Activated CD8-positive, alpha-beta memory T cell treated with anti-CD3 and anti-CD28 coated beads for 4 hours (primary cell): Measurements from ENCODE around the gene ADGRF5.
"Not testable (repeated sequence)": the region's sequence is repeated elsewhere in the genome, so short reads cannot be mapped to it uniquely, and the experiment has no call there.

ENCODE experiments used
- DNase-seq, 2 donors: peaks; one replicate each; pipeline ENCODE4 v3.0.0-alpha.2; 2020; ENCODE audit warnings: low read depth in 2 of 2

ADGRF5 gene

DNA sequence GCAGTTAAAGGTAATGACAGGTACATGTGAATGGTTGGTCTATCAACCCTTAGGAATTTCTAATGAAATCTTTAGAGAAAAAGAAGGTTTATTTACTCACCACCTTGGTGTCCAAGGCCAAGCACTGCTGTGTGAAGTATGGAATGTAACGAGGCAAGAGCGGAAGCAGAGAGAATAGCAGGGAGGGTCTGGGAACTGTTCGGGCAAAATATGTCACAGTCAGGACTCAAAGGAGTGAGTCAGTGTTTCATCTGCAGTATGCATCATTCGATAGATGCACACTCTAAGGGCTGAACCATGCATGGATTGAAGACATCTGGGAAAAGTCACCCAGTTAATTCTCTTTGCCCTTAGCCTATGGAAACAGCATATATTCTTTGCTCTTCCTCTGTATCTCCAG, 33.2 kb downstream of the ADGRF5 start:
- no peak for DNase-seq

DNA sequence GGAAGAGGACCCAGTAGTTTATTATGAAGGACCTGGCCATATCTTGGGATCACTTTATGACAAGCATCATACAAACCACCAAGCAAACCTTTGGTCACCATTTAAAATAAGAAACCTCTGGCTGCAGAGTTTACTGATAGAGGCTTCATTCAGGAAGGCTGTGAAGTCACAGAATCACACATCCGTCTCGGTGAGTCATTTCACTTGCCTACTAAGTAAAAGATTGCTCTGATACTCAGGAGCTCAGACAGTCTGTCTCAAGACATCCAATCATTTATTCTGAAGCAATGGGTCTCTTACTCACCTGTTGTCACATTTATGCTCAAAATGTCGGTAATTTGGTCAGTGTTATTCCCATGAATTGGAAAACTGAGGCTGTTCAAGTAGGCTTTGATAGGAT, 33.7 kb downstream of the ADGRF5 start:
- DNase-seq = no peak

GRCh38 chr6:46882645-46883044, 39.1 kb downstream of the ADGRF5 start:
- DNase-seq = no peak

DNA sequence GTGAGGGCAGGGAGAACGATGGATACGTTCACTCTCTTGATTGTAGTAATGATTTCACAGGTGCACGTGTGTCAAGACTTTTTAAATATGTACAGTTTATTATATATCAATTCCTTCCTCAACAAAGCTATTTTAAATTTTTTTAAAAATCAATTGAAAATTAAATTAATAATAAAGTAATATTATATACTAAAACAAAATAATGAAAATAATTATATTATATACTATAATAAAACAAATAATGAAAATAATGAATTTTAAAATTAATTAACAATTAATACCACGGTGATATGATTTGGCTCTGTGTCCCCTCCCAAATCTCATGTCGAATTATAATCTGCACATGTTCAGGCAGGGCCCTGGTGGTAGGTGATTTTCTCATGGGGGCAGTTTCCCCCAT, 42.7 kb downstream of the ADGRF5 start:
- no peak for DNase-seq

- no peak for DNase-seq
These were observed 45.6 kb downstream of the ADGRF5 start for GRCh38 chr6:46876126-46876525.

DNA sequence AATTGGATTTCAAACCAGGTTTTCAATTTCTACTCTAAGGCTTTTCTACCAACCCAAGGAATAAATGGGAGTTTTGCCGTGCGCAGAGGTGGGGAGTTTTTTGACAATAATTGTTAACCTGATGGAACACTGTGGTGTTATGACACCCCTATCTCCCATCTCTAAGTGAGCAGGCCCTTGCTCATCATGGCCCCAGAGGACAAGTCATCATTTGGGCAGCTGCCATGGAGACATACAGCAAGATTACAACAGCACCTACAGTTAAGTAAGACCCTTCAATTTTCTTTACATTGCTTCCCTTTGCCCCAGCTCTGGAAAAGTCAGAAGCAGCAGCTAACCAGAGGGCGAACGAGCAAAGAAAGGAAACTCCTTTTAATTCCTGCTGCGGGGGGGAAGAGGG, 54.3 kb downstream of the ADGRF5 start:
- DNase-seq = no peak

DNA sequence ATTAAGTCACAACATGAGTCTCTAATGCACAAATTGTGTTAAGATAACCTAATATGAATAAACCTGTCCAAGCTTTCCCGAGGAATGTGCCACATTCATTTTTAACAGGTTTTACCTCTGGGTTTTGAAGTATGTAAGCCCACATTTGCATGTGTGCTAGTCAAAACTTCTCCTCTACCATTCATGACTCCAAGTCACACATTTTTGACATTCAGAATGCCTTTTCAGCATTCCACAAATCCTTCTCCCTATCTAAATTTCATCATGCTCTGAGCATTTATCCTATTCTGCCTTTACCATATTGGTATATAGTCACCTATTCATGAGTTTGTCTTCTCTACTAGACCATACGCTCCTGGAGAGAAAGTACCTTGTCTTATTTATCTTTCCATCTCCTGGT, 56.5 kb downstream of the ADGRF5 start:
- no peak for DNase-seq

GRCh38 chr6:46863791-46864190, 57.9 kb downstream of the ADGRF5 start:
- DNase-seq = no peak

DNA sequence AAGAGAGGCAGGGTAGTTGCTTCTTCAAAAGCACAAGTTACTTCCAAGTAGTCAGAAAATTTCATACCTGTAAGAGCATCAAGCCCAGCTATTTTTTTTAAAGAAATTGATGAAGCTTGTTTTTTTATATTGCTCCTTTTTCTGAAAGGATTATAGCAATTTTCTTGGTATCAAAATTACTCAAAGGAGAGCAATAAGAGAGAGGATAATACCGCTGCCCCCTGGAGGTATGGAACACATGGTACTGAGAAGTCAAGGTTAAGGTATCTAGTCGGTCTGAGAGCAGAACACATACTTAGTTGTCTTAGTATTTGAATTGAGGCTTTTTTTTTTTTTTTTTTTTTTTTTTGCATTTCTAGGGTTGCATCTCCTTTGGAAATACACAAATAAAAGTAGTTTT, 59.4 kb downstream of the ADGRF5 start:
- DNase-seq = no peak

DNA sequence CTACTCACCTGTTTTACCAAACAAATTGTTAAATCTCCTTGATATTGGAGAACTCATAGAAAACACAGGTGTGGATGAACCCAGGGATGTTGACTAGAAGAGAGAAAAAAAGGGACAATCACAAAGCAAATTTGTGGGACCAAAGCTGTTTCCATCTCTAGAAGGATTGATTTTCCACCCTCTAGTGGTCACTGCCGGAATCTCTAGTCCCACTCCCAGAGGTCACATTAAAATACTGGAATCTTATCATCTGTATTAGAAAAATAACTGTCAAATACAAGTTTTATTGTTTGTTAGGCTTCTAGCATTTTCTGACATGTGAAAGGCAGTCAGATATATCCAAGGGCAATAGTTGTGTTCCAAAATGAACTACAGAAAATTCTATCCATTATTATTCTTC, 65.8 kb downstream of the ADGRF5 start:
- not testable (repeated sequence) for DNase-seq

DNA sequence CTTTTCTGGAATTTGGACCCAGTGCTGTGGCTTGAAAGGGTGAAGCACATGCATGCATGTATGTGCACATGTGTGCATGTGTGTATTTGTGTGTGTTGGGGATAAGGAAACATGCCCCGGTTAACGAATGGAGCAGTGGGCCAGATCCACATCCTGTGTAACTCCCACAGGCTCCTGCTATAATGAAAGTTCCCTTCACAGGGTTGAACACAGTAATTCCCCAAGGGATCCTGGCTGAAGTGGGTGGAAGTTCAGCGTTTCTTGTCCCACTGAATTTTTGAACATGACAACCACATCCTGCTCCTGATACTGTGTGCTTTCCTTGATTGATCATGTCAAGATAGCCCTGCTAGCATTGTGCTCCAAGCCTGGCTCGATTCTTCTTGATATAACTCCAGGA, 70.2 kb downstream of the ADGRF5 start:
- not testable (repeated sequence) for DNase-seq

DNA sequence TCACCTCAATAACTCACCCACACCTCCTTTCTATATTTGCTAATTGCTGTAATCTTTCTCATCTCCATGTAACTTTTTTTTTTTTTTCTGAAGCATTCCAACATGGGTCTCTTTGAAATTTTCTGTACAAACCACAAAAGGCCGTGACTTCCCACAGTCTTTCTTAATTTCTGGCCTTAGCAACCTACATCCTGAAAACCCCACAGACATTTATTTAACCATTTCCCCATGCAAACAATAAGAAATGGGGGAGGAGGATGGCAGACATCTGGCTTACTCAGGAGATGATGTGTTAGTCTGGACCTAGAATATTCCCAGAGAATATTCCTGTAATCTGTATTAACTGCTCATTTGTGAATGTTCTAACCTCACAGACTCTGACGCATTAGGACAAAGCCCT, 70.9 kb downstream of the ADGRF5 start:
- no peak for DNase-seq

DNA sequence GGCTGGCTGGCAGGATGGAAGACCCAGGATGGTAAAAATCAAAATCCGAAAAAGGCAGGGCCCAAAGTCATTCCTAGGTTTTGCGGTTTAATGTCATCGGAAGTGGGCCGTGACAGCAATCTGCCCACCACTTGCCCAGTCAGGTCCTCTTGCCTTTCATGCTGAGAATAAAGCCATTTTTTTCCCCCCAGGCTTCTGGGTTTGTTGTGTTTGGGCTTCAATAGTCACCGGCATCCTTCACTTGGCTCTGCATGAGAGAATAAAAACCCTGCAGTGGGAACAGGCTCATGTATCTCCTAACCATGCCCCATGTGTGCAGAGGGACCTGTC, 72.4 kb downstream of the ADGRF5 start:
- DNase-seq = no peak

DNA sequence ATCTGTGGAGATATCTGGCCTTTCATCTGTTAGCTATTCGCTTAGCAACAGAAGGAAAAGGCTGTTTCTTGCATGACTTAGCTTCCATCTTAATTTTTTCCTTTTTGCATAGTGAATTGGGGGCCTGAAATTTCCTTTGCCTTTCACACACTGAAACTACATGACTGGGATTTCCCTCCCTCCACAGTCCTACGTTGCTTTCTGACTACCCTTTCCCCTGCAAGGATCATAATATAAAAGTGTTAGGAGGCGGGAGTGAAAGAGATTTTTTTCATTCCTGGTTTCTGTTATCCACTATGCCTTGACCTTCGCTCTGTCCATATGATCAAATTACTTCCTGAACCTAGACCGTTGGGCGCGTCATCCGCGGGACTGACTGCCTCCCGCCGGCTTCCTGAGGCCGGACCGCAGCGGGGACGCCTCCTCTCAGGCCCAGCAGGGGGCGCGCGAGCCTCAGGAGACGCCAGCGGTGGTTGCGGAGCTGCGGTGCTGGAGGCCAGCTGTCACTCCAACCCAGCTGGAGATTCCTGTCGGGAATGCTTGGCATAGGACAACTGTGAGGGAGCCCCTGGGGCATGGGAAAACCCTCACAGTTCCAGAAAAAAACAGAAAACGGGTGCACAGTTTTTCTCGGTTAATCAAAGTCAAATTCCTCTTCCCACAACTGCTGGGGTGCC, 72.9 kb downstream of the ADGRF5 start:
- peak in 1 of 2 donors; percentile 27 for DNase-seq

- DNase-seq = no peak
These were observed 76.6 kb downstream of the ADGRF5 start for GRCh38 chr6:46845126-46845525.

DNA sequence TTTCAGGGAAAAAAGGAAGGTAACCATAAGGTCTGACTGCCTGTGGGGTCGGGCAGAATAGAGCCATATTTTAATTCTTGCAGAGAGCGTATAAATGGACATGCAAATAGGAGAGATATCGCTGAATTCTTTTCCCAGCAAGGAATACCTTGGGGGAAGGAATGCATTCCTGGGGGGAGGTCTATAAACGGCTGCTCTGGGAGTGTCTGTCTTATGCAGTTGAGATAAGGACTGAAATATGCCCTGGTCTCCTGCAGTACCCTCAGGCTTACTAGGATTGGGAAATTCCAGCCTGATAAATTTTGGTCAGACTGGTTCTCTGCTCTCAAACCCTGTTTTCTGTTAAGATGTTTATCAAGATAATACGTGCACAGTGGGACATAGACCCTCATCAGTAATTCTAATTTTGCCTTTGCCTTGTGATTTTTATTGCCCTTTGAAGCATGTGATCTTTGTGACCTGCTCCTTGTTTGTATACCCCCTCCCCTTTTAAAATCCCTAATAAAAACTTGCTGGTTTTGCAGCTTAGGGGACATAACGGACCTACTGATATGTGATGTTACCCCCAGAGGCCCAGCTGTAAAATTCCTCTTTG, 79.4 kb downstream of the ADGRF5 start:
- DNase-seq = not testable (repeated sequence)

GRCh38 chr6:46838033-46838432, 83.7 kb downstream of the ADGRF5 start:
- DNase-seq = no peak

GRCh38 chr6:46834991-46835390, 86.7 kb downstream of the ADGRF5 start:
- not testable (repeated sequence) for DNase-seq

GRCh38 chr6:46834257-46834916, 87.4 kb downstream of the ADGRF5 start:
- DNase-seq = not testable (repeated sequence)

- no peak for DNase-seq
These were observed 88.9 kb downstream of the ADGRF5 start for GRCh38 chr6:46832816-46833215.

- no peak for DNase-seq
These were observed 92.8 kb downstream of the ADGRF5 start for GRCh38 chr6:46828939-46829338.

DNA sequence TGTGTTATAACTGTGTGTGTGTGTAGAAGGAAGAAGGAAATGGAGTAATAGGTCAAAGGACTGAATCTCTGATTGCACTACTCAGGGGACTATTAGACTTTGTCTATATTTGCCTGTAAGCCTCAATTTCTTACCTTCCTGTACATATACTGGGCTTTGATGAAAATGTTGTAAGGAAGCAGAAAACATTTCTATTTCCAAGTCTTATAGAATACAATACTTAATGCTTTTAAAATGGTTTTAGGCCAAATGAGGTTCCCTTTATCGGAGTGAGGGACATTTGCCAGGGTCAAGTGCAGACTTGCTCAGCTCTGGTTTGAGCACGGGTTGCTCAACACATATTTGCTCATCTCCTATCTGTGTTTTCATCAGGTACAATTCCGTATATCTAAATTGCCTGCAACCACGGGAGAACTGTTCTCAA, 100.3 kb downstream of the ADGRF5 start:
- DNase-seq = no peak

- no peak for DNase-seq
These were observed 102.2 kb downstream of the ADGRF5 start for GRCh38 chr6:46819561-46819960.
